ENCODE results near the gene GJB1.

DNA sequence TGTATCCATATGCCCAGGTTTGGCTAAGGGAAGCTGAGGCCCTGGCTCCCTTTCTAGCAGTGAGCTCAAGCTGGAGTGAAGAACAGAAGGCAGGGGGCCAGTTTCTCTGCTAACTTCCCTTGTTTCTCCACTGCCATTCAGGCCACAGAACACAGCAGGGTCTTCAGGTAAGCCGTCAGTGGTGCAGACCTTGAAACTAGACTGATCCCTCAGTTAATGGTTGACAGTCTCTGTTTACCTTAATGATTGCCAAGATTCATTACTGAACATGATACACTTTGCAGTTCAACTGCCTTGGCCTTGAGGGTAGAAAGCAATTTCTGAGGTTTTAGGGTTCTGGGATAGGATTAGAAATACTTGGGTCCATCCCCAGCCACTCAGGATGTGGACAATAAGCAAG is 8.9 kb upstream of the GJB1 start:
- TF ChIP-seq POLR2AphosphoS5 (IDR thresholded peaks at IDR 0.05) (no peak), EP300 (IDR thresholded peaks at IDR 0.05) (no peak), POLR2A (IDR thresholded peaks at IDR 0.05) (no peak)
- TF ChIP-seq, protein P1, sequence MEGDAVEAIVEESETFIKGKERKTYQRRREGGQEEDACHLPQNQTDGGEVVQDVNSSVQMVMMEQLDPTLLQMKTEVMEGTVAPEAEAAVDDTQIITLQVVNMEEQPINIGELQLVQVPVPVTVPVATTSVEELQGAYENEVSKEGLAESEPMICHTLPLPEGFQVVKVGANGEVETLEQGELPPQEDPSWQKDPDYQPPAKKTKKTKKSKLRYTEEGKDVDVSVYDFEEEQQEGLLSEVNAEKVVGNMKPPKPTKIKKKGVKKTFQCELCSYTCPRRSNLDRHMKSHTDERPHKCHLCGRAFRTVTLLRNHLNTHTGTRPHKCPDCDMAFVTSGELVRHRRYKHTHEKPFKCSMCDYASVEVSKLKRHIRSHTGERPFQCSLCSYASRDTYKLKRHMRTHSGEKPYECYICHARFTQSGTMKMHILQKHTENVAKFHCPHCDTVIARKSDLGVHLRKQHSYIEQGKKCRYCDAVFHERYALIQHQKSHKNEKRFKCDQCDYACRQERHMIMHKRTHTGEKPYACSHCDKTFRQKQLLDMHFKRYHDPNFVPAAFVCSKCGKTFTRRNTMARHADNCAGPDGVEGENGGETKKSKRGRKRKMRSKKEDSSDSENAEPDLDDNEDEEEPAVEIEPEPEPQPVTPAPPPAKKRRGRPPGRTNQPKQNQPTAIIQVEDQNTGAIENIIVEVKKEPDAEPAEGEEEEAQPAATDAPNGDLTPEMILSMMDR (IDR thresholded peaks at IDR 0.05): no peak

Measured in upper lobe of left lung (tissue), 4 donors.